ENCODE data around the gene MIER3. TPM values are rescaled to one million over a fixed set of nuclear protein-coding genes. Genes with fewer than 3 reads are reported as not detected.
A peak's percentile ranks its signal among the peaks of the same experiment; 100 is the strongest.

MIER3 gene
- total and polyA plus RNA-seq, 9 of the 15 experiments (the other 6 are each of a cell fraction or from before 2014, with no cell fraction given): 4.1 to 29.3 (median 13.0) TPM

DNA sequence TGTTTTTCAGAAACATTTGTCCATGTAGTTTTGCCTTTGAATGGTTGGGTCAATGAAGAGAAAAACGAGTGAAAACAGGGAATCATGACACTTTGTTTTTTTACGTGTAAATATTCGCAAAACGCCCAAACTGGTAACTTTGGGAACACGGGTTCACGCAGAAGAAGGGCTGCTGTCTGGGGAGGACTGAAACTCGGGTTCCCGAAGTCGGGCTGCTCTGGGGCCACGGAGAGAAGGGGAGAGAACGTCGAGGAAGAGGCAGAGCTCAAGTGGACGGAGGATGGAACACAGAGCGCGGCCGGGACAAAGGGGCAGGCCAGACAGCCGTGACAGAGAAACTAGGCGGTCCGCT, 43.0 kb downstream of the MIER3 start (continued):
- TF ChIP-seq ZNF41 (CRISPR knock-in tag; conservative IDR thresholded peaks at IDR 0.05): no peak
- no peak for TF ChIP-seq KLF6 (CRISPR knock-in tag; IDR thresholded peaks at IDR 0.05; ENCODE audit: borderline replicate concordance)
- TF ChIP-seq WHSC1 (IDR thresholded peaks at IDR 0.05; ENCODE audit: low read length): no peak
- TF ChIP-seq ZNF134 (CRISPR knock-in tag; conservative IDR thresholded peaks at IDR 0.05): no peak
- peak in 1 of 2 experiments; percentile 8; a peak in 2 of 4 replicates for TF ChIP-seq HDAC1 (IDR thresholded peaks at IDR 0.05)
- TF ChIP-seq CHAMP1 (IDR thresholded peaks at IDR 0.05): no peak
- TF ChIP-seq ZFX (CRISPR knock-in tag; IDR thresholded peaks at IDR 0.05): no peak
- no peak for TF ChIP-seq AFF1 (IDR thresholded peaks at IDR 0.05; ENCODE audit: low read depth in 1 of 2, partially characterized antibody in 2 of 2)
- TF ChIP-seq SREBF2 (CRISPR knock-in tag; IDR thresholded peaks at IDR 0.05): 0 out of 2 replicates have a peak, but pooled peaks have one; percentile 75
- TF ChIP-seq PTTG1 (tag; IDR thresholded peaks at IDR 0.05; ENCODE audit: low read depth): no peak
- TF ChIP-seq, protein P1, sequence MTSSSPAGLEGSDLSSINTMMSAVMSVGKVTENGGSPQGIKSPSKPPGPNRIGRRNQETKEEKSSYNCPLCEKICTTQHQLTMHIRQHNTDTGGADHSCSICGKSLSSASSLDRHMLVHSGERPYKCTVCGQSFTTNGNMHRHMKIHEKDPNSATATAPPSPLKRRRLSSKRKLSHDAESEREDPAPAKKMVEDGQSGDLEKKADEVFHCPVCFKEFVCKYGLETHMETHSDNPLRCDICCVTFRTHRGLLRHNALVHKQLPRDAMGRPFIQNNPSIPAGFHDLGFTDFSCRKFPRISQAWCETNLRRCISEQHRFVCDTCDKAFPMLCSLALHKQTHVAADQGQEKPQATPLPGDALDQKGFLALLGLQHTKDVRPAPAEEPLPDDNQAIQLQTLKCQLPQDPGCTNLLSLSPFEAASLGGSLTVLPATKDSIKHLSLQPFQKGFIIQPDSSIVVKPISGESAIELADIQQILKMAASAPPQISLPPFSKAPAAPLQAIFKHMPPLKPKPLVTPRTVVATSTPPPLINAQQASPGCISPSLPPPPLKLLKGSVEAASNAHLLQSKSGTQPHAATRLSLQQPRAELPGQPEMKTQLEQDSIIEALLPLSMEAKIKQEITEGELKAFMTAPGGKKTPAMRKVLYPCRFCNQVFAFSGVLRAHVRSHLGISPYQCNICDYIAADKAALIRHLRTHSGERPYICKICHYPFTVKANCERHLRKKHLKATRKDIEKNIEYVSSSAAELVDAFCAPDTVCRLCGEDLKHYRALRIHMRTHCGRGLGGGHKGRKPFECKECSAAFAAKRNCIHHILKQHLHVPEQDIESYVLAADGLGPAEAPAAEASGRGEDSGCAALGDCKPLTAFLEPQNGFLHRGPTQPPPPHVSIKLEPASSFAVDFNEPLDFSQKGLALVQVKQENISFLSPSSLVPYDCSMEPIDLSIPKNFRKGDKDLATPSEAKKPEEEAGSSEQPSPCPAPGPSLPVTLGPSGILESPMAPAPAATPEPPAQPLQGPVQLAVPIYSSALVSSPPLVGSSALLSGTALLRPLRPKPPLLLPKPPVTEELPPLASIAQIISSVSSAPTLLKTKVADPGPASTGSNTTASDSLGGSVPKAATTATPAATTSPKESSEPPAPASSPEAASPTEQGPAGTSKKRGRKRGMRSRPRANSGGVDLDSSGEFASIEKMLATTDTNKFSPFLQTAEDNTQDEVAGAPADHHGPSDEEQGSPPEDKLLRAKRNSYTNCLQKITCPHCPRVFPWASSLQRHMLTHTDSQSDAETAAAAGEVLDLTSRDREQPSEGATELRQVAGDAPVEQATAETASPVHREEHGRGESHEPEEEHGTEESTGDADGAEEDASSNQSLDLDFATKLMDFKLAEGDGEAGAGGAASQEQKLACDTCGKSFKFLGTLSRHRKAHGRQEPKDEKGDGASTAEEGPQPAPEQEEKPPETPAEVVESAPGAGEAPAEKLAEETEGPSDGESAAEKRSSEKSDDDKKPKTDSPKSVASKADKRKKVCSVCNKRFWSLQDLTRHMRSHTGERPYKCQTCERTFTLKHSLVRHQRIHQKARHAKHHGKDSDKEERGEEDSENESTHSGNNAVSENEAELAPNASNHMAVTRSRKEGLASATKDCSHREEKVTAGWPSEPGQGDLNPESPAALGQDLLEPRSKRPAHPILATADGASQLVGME (CRISPR knock-in tag; IDR thresholded peaks at IDR 0.05): no peak
- TF ChIP-seq CCNT2 (IDR thresholded peaks at IDR 0.05; ENCODE audit: borderline replicate concordance, extremely low read depth, insufficient read length, low read depth, low read length): no peak
- no peak for TF ChIP-seq TOE1 (IDR thresholded peaks at IDR 0.05; ENCODE audit: borderline replicate concordance)
- TF ChIP-seq TOE1 (CRISPR knock-in tag; IDR thresholded peaks at IDR 0.05; ENCODE audit: borderline replicate concordance, low read depth): no peak
